PC-3 (cell line): ENCODE data around the gene DCLK3. TPM values are rescaled to one million over a fixed set of nuclear protein-coding genes. Genes with fewer than 3 reads are reported as not detected.
A peak's percentile ranks its signal among the peaks of the same experiment; 100 is the strongest.

Experiments used
- ATAC-seq: fragments of 200-7000 bp; cut with Tn5 transposase; 2 replicates; pipeline ENCODE4 v1.9.1; 2020; ENCODE audit warnings: mild to moderate bottlenecking, moderate library complexity
- BruUV-seq: library from RNA; stranded (reverse); fragments of 400-500 nt; replicated peaks from 2 replicates; lab custom pipeline; 2021; lab: Mats Ljungman, UMichigan
- CTCF ChIA-PET: fragments of 300-600 bp; sonication (Branson Sonifier 250); formaldehyde crosslinking; loops from one replicate; lab custom pipeline; 2022; ENCODE audit warnings: antibody characterized with exemption; lab: Charles Lee
- POLR2A ChIA-PET: fragments of 300-600 bp; sonication (Branson Sonifier 250); formaldehyde crosslinking; loops from one replicate; lab custom pipeline; 2022; ENCODE audit warnings: antibody characterized with exemption; ENCODE audit not compliant: unreplicated experiment; lab: Charles Lee
- DNase-seq: peaks from one replicate; pipeline ENCODE4 v3.0.0-alpha.2; 2015
- H2AFZ ChIP-seq: fragments of 300-600 bp; sonication (generic); 2 replicates; pipeline ENCODE4 v1.6.0; 2016; ENCODE audit warnings: antibody characterized with exemption, low read length
- H3F3A ChIP-seq: fragments of 300-600 bp; sonication (generic); one replicate; pipeline ENCODE4 v1.6.0; 2017; ENCODE audit warnings: antibody characterized with exemption, low read length, control low read depth, mild to moderate bottlenecking; ENCODE audit not compliant: unreplicated experiment
- H3K27ac ChIP-seq: fragments of 300-600 bp; sonication (generic); 2 replicates; pipeline ENCODE4 v1.5.1; 2016; ENCODE audit warnings: mild to moderate bottlenecking, low read length
- H3K27me3 ChIP-seq: fragments of 300-600 bp; sonication (generic); 2 replicates; pipeline ENCODE4 v1.6.1; 2016; ENCODE audit warnings: low read length, mixed read lengths
- H3K36me3 ChIP-seq: fragments of 300-600 bp; sonication (generic); 2 replicates; pipeline ENCODE4 v1.6.1; 2016; ENCODE audit warnings: low read depth, mixed run types, low read length, mixed read lengths
- H3K4me1 ChIP-seq: fragments of 300-600 bp; sonication (generic); 2 replicates; pipeline ENCODE4 v1.5.1; 2016; ENCODE audit warnings: low read length; ENCODE audit not compliant: insufficient read depth
- H3K4me2 ChIP-seq: fragments of 300-600 bp; sonication (generic); 2 replicates; pipeline ENCODE4 v1.6.0; 2016; ENCODE audit warnings: low read length
- H3K4me3 ChIP-seq: fragments of 300-600 bp; sonication (generic); 2 replicates; pipeline ENCODE4 v1.5.1; 2016; ENCODE audit warnings: mild to moderate bottlenecking, low read length, mixed read lengths
- H3K79me2 ChIP-seq: fragments of 300-600 bp; sonication (generic); 2 replicates; pipeline ENCODE4 v1.6.1; 2017; ENCODE audit warnings: low read length, mixed read lengths
- H3K9ac ChIP-seq: fragments of 300-600 bp; sonication (generic); 2 replicates; pipeline ENCODE4 v1.6.0; 2016; ENCODE audit warnings: mild to moderate bottlenecking, low read length
- H3K9me2 ChIP-seq: fragments of 300-600 bp; sonication (generic); replicated peaks from 2 replicates; pipeline ENCODE4 v1.6.1; 2016; ENCODE audit warnings: mixed run types, low read length, mixed read lengths
- H3K9me3 ChIP-seq: fragments of 300-600 bp; sonication (generic); 2 replicates; pipeline ENCODE4 v1.6.1; 2016; ENCODE audit warnings: low read length, mixed read lengths
- H4K20me1 ChIP-seq: fragments of 300-600 bp; sonication (generic); 2 replicates; pipeline ENCODE4 v1.6.1; 2016; ENCODE audit warnings: low read length, mixed read lengths
- EZH2 ChIP-seq: fragments of 300-600 bp; sonication (generic); IDR thresholded peaks from one replicate; pipeline ENCODE4 v1.6.1; 2017; ENCODE audit warnings: antibody characterized with exemption, mild to moderate bottlenecking, low read length; ENCODE audit not compliant: unreplicated experiment
- EZH2phosphoT487 ChIP-seq: fragments of 300-600 bp; sonication (generic); IDR thresholded peaks from 2 replicates; pipeline ENCODE4 v1.6.1; 2018; ENCODE audit warnings: mild to moderate bottlenecking, antibody characterized with exemption, low read length, borderline replicate concordance
- intact Hi-C: fragments of 100-400 bp; cut with micrococcal nuclease; formaldehyde crosslinking; loops from 2 replicates; pipeline ENCODE4 v1.9.0; 2023
- total RNA-seq: library from RNA; depleted of rRNA; stranded (reverse); fragments of >200 nt; gene quantifications from 2 replicates; pipeline ENCODE4 v1.2.3, GENCODE V29; 2014
- TF ChIP-seq, protein P1 (sequence below): fragments of 300-600 bp; sonication (generic); conservative IDR thresholded peaks from 2 replicates; pipeline ENCODE4 v1.5.1; 2017; ENCODE audit warnings: antibody characterized with exemption, low read depth, mild to moderate bottlenecking, low read length

Gene DCLK3
- total RNA-seq, 1 experiment from 2014 or later, result not detected

DNA sequence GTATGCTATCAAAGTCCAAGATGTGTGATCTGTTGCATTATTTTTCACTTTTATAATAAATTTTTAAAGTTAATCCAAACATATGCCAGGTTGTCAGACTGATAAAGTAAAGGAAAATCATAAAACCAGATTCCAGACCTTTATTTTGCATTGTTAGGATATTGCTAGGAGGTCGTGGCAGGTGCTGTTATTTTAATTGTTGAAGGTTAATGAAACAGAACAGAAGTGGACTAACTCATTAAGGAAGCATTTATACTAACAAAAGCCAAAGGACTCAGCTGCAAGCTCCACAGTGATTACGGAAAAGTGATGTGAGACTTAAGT, 63.1 kb downstream of the DCLK3 start:
- 0 out of 2 replicates have a peak overlapping the region, but pooled peaks have one; percentile 8 for H3K9ac ChIP-seq
- H3K27ac ChIP-seq, result peak overlapping the region; percentile 38
- peak overlapping the region; percentile 57 for H3K4me2 ChIP-seq
- TF ChIP-seq EZH2, result no peak
- TF ChIP-seq EZH2phosphoT487, result no peak
- TF ChIP-seq, protein P1, sequence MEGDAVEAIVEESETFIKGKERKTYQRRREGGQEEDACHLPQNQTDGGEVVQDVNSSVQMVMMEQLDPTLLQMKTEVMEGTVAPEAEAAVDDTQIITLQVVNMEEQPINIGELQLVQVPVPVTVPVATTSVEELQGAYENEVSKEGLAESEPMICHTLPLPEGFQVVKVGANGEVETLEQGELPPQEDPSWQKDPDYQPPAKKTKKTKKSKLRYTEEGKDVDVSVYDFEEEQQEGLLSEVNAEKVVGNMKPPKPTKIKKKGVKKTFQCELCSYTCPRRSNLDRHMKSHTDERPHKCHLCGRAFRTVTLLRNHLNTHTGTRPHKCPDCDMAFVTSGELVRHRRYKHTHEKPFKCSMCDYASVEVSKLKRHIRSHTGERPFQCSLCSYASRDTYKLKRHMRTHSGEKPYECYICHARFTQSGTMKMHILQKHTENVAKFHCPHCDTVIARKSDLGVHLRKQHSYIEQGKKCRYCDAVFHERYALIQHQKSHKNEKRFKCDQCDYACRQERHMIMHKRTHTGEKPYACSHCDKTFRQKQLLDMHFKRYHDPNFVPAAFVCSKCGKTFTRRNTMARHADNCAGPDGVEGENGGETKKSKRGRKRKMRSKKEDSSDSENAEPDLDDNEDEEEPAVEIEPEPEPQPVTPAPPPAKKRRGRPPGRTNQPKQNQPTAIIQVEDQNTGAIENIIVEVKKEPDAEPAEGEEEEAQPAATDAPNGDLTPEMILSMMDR, result no peak; the same call in 1 of the 2 replicates
- no peaks in the 10 kb centered on the region for H3K79me2 ChIP-seq
- H4K20me1 ChIP-seq, result no peaks in the 10 kb centered on the region
- no peaks in the 10 kb centered on the region for H3K27me3 ChIP-seq
- no TSS peak for BruUV-seq
- peaks cover 12% of the 10 kb centered on the region for H3K4me1 ChIP-seq
- H3K9me2 ChIP-seq, result no peaks in the 10 kb centered on the region
- ATAC-seq, result no peak; the same call in 1 of the 2 replicates
- H3K4me3 ChIP-seq, result peak overlapping the region; percentile 19; the same call in 1 of the 2 replicates
- intact Hi-C loops, result loop anchor here (1.0 to 10.0 kb wide), 10 partner anchors 22 to 735 kb away; no protein-coding TSS in a partner anchor
- DNase-seq, result no peak
- no peaks in the 10 kb centered on the region for H3K36me3 ChIP-seq
- no peaks in the 10 kb centered on the region for H3F3A ChIP-seq
- no peaks in the 10 kb centered on the region for H3K9me3 ChIP-seq
- ChIA-PET CTCF (interaction anchor here (1.9 kb wide), 1 partner anchor 735 kb away, joined by 5 read pairs; no protein-coding TSS in a partner anchor), POLR2A (no interaction called here)
- no peak overlapping the region for H2AFZ ChIP-seq

DNA sequence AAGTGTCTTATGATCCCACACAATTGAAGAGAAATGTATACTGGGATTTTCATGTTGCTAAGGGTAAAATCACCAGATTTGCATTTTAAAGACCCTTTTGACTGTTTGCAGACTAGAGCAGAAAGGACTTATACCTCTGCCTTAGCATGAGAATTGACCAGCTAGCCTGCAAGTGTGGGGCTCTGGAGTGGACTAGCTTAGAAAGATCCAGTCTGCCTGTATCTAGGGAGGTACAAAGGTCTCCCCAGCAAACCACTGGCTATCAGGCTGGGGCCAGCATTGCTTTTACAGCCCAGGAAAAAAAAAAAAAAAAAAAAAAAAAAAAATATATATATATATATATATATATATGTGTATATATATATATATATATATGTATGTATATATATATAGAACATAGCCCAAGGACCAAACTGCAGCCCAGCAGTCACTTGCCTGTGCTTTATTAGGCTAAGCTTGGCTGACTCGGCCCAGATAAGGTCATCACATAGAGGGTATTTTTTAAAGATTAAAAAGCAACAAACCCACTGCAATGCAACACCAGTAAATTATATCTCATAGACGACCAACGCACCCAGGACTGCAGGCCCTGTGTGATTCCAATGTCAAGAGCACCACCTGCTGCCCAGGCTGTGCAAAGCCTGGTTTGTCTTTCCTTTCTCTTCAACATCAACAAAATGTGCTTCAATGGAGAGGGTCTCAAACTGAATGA, 63.7 kb downstream of the DCLK3 start:
- H3K4me1 ChIP-seq, result peaks cover 16% of the 10 kb centered on the region
- no peak overlapping the region for H3K9ac ChIP-seq
- CTCF ChIA-PET, result interaction anchor here (0.6 to 1.9 kb wide), 4 partner anchors 22 to 734 kb away, joined by 5 to 18 read pairs (median 9); no protein-coding TSS in a partner anchor
- H3K27me3 ChIP-seq, result no peaks in the 10 kb centered on the region
- no peaks in the 10 kb centered on the region for H3K79me2 ChIP-seq
- H3K4me3 ChIP-seq, result no peak overlapping the region
- H3K36me3 ChIP-seq, result no peaks in the 10 kb centered on the region
- H3K9me3 ChIP-seq, result no peaks in the 10 kb centered on the region
- no TSS peak for BruUV-seq
- DNase-seq (peak; percentile 81), ATAC-seq (peak; percentile 74)
- TF ChIP-seq, protein P1, result peak; percentile 94
- TF ChIP-seq EZH2, result no peak
- no peaks in the 10 kb centered on the region for H4K20me1 ChIP-seq
- POLR2A ChIA-PET, result no interaction called here
- H3K9me2 ChIP-seq, result no peaks in the 10 kb centered on the region
- H3F3A ChIP-seq, result no peaks in the 10 kb centered on the region
- peak overlapping the region; percentile 57; the same call in 1 of the 2 replicates for H3K4me2 ChIP-seq
- H2AFZ ChIP-seq, result no peak overlapping the region
- intact Hi-C loops, result loop anchor here (1.0 to 10.0 kb wide), 10 partner anchors 22 to 734 kb away; no protein-coding TSS in a partner anchor
- H3K27ac ChIP-seq, result no peak overlapping the region

DNA sequence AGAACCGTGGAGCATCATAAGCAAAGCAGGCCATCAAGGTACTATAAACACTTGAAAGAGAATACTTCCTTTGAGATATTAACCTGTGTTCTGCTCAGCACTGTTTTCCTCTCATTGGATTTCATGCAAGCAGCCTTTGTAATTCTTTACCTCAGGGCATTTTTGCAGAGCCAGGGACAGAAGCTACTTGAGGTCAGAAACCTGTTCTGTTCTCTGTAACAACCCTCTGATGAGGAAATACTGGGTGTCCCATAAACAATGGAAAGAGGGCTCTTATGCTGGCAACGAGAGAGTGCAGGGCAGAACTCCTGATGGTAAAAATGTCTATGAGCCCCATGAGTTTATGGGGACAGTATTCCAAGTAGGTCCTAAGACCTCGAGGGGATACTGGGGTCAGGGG, 66.0 kb downstream of the DCLK3 start:
- no peaks in the 10 kb centered on the region for H3K27me3 ChIP-seq
- ChIA-PET CTCF (no interaction called here), POLR2A (no interaction called here)
- no TSS peak for BruUV-seq
- no peak overlapping the region for H3K27ac ChIP-seq
- DNase-seq, result peak; percentile 16
- H2AFZ ChIP-seq, result no peak overlapping the region
- TF ChIP-seq EZH2phosphoT487 (no peak), EZH2 (no peak)
- TF ChIP-seq, protein P1, result no peak
- H3K4me2 ChIP-seq, result no peak overlapping the region
- peaks cover 20% of the 10 kb centered on the region for H3K4me1 ChIP-seq
- intact Hi-C loops, result no loop called here
- H3K9me3 ChIP-seq, result no peaks in the 10 kb centered on the region
- no peaks in the 10 kb centered on the region for H3K9me2 ChIP-seq
- no peak overlapping the region for H3K4me3 ChIP-seq
- H3K9ac ChIP-seq, result no peak overlapping the region
- no peak for ATAC-seq
- H3K79me2 ChIP-seq, result no peaks in the 10 kb centered on the region
- H3F3A ChIP-seq, result no peaks in the 10 kb centered on the region
- H3K36me3 ChIP-seq, result no peaks in the 10 kb centered on the region
- H4K20me1 ChIP-seq, result no peaks in the 10 kb centered on the region
